ENCODE results near the gene TRAF3IP1. TPM values are rescaled to one million over a fixed set of nuclear protein-coding genes. Genes with fewer than 3 reads are reported as not detected.

Gene TRAF3IP1
- total RNA-seq, 6 donors from 2014 or later: 14.0 to 26.8 (median 18.8) TPM

GRCh38 chr2:238296638-238297457 lies 23.5 kb upstream of the TRAF3IP1 start:
- Histone ChIP-seq H3K4me3 (no peak overlapping the region), H3K36me3 (no peaks in the 10 kb centered on the region), H3K9me3 (no peaks in the 10 kb centered on the region), H3K27ac (no peak overlapping the region), H3K27me3 (no peaks in the 10 kb centered on the region), H3K4me1 (peaks cover 0 to 22% (median 10%) of the 10 kb centered on the region in 4 donors)
- 83 to 89% methylated on average over 13 to 24 of the region's 24 CpGs for WGBS, 2 donors
- DNase-seq: peak in 1 of 2 donors; percentile 54
- no peak for ATAC-seq (ENCODE audit: low FRiP score in 2 of 2)
- no peak for TF ChIP-seq EP300 (IDR thresholded peaks at IDR 0.05)
- no peak for TF ChIP-seq CTCF (IDR thresholded peaks at IDR 0.05)
- TF ChIP-seq POLR2A (IDR thresholded peaks at IDR 0.05): no peak
- no peak for TF ChIP-seq POLR2AphosphoS5 (IDR thresholded peaks at IDR 0.05)

- Histone ChIP-seq H3K9me3 (no peaks in the 10 kb centered on the region), H3K27ac (no peak overlapping the region), H3K4me1 (peaks cover 0 to 22% (median 10%) of the 10 kb centered on the region in 4 donors), H3K36me3 (no peaks in the 10 kb centered on the region), H3K27me3 (no peaks in the 10 kb centered on the region), H3K4me3 (no peak overlapping the region)
- TF ChIP-seq POLR2AphosphoS5 (IDR thresholded peaks at IDR 0.05): no peak
- peak in 1 of 6 experiments; percentile 16 for TF ChIP-seq CTCF (IDR thresholded peaks at IDR 0.05)
- TF ChIP-seq EP300 (IDR thresholded peaks at IDR 0.05): no peak
- TF ChIP-seq POLR2A (IDR thresholded peaks at IDR 0.05): no peak
- WGBS, 2 donors: 47 to 63% methylated on average over 6 to 7 of the region's 7 CpGs
- ATAC-seq (ENCODE audit: low FRiP score in 2 of 2) (peak in 1 of 2 donors; percentile 69), DNase-seq (peak in 1 of 2 donors; percentile 21)
Measured at GRCh38 chr2:238299803-238300202, 20.5 kb upstream of the TRAF3IP1 start.

GRCh38 chr2:238302087-238302486 lies 18.2 kb upstream of the TRAF3IP1 start:
- DNase-seq (no peak), ATAC-seq (ENCODE audit: low FRiP score in 2 of 2) (no peak)
- H3K4me1 ChIP-seq: peaks cover 0 to 22% (median 10%) of the 10 kb centered on the region in 4 donors
- no peak overlapping the region for H3K27ac ChIP-seq
- no peaks in the 10 kb centered on the region for H3K9me3 ChIP-seq
- no peak overlapping the region for H3K4me3 ChIP-seq
- H3K36me3 ChIP-seq: no peaks in the 10 kb centered on the region
- 82 to 86% methylated on average over 3 of the region's 3 CpGs for WGBS, 2 donors
- TF ChIP-seq POLR2A (IDR thresholded peaks at IDR 0.05): no peak
- no peaks in the 10 kb centered on the region for H3K27me3 ChIP-seq

GRCh38 chr2:238302751-238303150 lies 17.6 kb upstream of the TRAF3IP1 start:
- DNase-seq (peak in 1 of 2 donors; percentile 8), ATAC-seq (ENCODE audit: low FRiP score in 2 of 2) (no peak)
- 80 to 97% methylated on average over 9 of the region's 9 CpGs for WGBS, 2 donors
- TF ChIP-seq POLR2A (IDR thresholded peaks at IDR 0.05): no peak
- TF ChIP-seq EP300 (IDR thresholded peaks at IDR 0.05): no peak
- TF ChIP-seq CTCF (IDR thresholded peaks at IDR 0.05): no peak
- TF ChIP-seq POLR2AphosphoS5 (IDR thresholded peaks at IDR 0.05): no peak
- Histone ChIP-seq H3K4me3 (no peak overlapping the region), H3K4me1 (peaks cover 0 to 22% (median 10%) of the 10 kb centered on the region in 4 donors), H3K36me3 (no peaks in the 10 kb centered on the region), H3K27ac (no peak overlapping the region), H3K27me3 (no peaks in the 10 kb centered on the region), H3K9me3 (no peaks in the 10 kb centered on the region)

GRCh38 chr2:238304116-238304515 lies 16.2 kb upstream of the TRAF3IP1 start:
- Histone ChIP-seq H3K4me1 (peaks cover 0 to 18% (median 10%) of the 10 kb centered on the region in 4 donors), H3K27ac (no peak overlapping the region), H3K36me3 (no peaks in the 10 kb centered on the region), H3K4me3 (no peak overlapping the region), H3K27me3 (no peaks in the 10 kb centered on the region), H3K9me3 (no peaks in the 10 kb centered on the region)
- DNase-seq (no peak), ATAC-seq (ENCODE audit: low FRiP score in 2 of 2) (no peak)
- no peak for TF ChIP-seq CTCF (IDR thresholded peaks at IDR 0.05)
- TF ChIP-seq POLR2A (IDR thresholded peaks at IDR 0.05): no peak
- no peak for TF ChIP-seq POLR2AphosphoS5 (IDR thresholded peaks at IDR 0.05)
- no peak for TF ChIP-seq EP300 (IDR thresholded peaks at IDR 0.05)
- 86 to 93% methylated on average over 5 to 6 of the region's 6 CpGs for WGBS, 2 donors
